Left ventricle myocardium inferior (tissue), 1 donor: ENCODE data around the gene RPS19BP1. TPM values are rescaled to one million over a fixed set of nuclear protein-coding genes. Genes with fewer than 3 reads are reported as not detected.

Experiments
- DNase-seq: peaks from one replicate; pipeline ENCODE4 v3.0.0-alpha.2; 2020
- H3K27ac ChIP-seq: fragments of 200-600 bp; replicated peaks from 2 replicates; pipeline ENCODE4 v1.8.0; 2021
- H3K27me3 ChIP-seq: fragments of 200-600 bp; 2 replicates; pipeline ENCODE4 v1.8.0; 2021; ENCODE audit warnings: low read depth
- H3K36me3 ChIP-seq: fragments of 200-600 bp; 2 replicates; pipeline ENCODE4 v1.8.0; 2021
- H3K4me1 ChIP-seq: fragments of 200-600 bp; 2 replicates; pipeline ENCODE4 v1.8.0; 2021
- H3K4me3 ChIP-seq: fragments of 200-600 bp; 2 replicates; pipeline ENCODE4 v1.8.0; 2021; ENCODE audit warnings: mild to moderate bottlenecking, moderate library complexity
- H3K9me3 ChIP-seq: fragments of 200-600 bp; replicated peaks from 2 replicates; pipeline ENCODE4 v1.8.0; 2021
- intact Hi-C: fragments of 100-400 bp; cut with micrococcal nuclease; formaldehyde crosslinking; loops from one replicate; pipeline ENCODE4 v1.11.0; 2022
- total RNA-seq: library from RNA; stranded (reverse); fragmentation: NEBNext Ultra II Directional; extraction: Animal tissue kit (Norgen Biotek cat#: 25700); gene quantifications from one replicate; pipeline ENCODE4 v1.2.1, GENCODE V29; 2021
- TF ChIP-seq, protein P1 (sequence below): fragments of 200-600 bp; IDR thresholded peaks from 2 replicates; pipeline ENCODE4 v1.8.0; 2021; ENCODE audit warnings: antibody characterized with exemption, mild to moderate bottlenecking, borderline replicate concordance
- donor health status: DM: no; HTN: yes; CAD: no; lungs with severe emphysema.

The RPS19BP1 gene
- total RNA-seq, 1 donor from 2014 or later: 59.3 TPM

- Histone ChIP-seq H3K4me3 (no peak within 1 kb of the TSS), H3K4me1 (no peaks in the 10 kb centered on the region), H3K27me3 (peaks cover 71% of the 10 kb centered on the region), H3K9me3 (no peaks in the 10 kb centered on the region), H3K36me3 (no peaks in the 10 kb centered on the region), H3K27ac (no peak within 1 kb of the TSS)
- intact Hi-C loops: no loop called here
- DNase-seq: no peak
- TF ChIP-seq, protein P1, sequence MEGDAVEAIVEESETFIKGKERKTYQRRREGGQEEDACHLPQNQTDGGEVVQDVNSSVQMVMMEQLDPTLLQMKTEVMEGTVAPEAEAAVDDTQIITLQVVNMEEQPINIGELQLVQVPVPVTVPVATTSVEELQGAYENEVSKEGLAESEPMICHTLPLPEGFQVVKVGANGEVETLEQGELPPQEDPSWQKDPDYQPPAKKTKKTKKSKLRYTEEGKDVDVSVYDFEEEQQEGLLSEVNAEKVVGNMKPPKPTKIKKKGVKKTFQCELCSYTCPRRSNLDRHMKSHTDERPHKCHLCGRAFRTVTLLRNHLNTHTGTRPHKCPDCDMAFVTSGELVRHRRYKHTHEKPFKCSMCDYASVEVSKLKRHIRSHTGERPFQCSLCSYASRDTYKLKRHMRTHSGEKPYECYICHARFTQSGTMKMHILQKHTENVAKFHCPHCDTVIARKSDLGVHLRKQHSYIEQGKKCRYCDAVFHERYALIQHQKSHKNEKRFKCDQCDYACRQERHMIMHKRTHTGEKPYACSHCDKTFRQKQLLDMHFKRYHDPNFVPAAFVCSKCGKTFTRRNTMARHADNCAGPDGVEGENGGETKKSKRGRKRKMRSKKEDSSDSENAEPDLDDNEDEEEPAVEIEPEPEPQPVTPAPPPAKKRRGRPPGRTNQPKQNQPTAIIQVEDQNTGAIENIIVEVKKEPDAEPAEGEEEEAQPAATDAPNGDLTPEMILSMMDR: no peak
Measured at GRCh38 chr22:39570665-39571064, 38.1 kb upstream of the RPS19BP1 start, which contains the start of gene CACNA1I. Gene CACNA1I (plus strand): TSS chr22:39570753. CDS start chr22:39570753, 0 bp downstream.

- Histone ChIP-seq H3K27ac (no peak overlapping the region), H3K4me1 (no peaks in the 10 kb centered on the region), H3K9me3 (no peaks in the 10 kb centered on the region), H3K4me3 (no peak overlapping the region), H3K27me3 (peaks cover 71% of the 10 kb centered on the region), H3K36me3 (no peaks in the 10 kb centered on the region)
- TF ChIP-seq, protein P1: no peak
- no peak for DNase-seq
- intact Hi-C loops: no loop called here
Measured at GRCh38 chr22:39570226-39570625, 37.7 kb upstream of the RPS19BP1 start.

- Histone ChIP-seq H3K4me1 (no peaks in the 10 kb centered on the region), H3K27me3 (peaks cover 75% of the 10 kb centered on the region), H3K9me3 (no peaks in the 10 kb centered on the region), H3K27ac (no peak overlapping the region), H3K4me3 (no peak overlapping the region), H3K36me3 (no peaks in the 10 kb centered on the region)
- intact Hi-C loops: no loop called here
- TF ChIP-seq, protein P1: no peak
- DNase-seq: no peak
Measured at GRCh38 chr22:39569066-39569465, 36.5 kb upstream of the RPS19BP1 start.

DNA sequence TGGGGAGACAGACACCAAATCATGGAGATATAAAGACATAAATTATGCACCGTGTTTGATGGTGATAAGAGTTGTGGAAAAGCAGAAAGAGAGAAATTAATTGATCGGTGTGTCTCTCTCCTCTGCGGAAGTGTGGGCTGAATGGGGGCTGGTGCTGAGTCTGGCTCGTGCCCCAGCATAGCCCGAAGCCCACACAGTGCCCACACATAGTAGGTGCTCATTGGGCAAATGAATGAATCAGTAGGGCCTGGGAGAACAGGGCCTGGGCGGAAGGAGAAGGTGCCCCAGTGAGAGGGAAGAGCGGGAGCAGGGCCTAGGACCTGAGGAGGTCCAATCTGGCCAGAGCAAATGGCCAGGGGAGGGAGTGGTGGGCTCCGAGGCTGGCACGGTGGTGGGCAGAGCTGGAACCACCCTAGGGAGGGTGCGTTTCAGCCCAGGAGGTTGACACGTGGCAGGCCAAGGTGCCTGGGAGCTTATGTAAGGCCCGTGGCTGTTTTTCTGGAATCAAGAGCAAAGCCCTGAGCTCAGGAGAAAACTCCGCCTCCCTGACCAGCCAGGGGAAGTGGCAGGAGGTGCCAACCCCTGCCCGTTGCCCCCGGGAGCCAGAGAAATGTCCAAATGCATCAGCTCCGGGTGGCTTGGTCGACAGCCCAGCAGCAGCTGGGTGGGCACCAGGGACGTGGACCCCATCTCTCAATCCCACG, 35.9 kb upstream of the RPS19BP1 start:
- TF ChIP-seq, protein P1: no peak
- no peaks in the 10 kb centered on the region for H3K9me3 ChIP-seq
- H3K36me3 ChIP-seq: no peaks in the 10 kb centered on the region
- H3K4me1 ChIP-seq: no peaks in the 10 kb centered on the region
- H3K27me3 ChIP-seq: peaks cover 76% of the 10 kb centered on the region
- H3K27ac ChIP-seq: no peak overlapping the region
- H3K4me3 ChIP-seq: no peak overlapping the region
- intact Hi-C loops: no loop called here
- no peak for DNase-seq

GRCh38 chr22:39567135-39567946, 34.8 kb upstream of the RPS19BP1 start:
- no peaks in the 10 kb centered on the region for H3K36me3 ChIP-seq
- H3K4me1 ChIP-seq: no peaks in the 10 kb centered on the region
- H3K4me3 ChIP-seq: no peak overlapping the region
- H3K27ac ChIP-seq: no peak overlapping the region
- peaks cover 85% of the 10 kb centered on the region for H3K27me3 ChIP-seq
- TF ChIP-seq, protein P1: no peak
- no peaks in the 10 kb centered on the region for H3K9me3 ChIP-seq
- DNase-seq: no peak
- intact Hi-C loops: no loop called here
